Progenitor cell of endocrine pancreas (in vitro differentiated cells): ENCODE data around the gene DGCR8. TPM values are rescaled to one million over a fixed set of nuclear protein-coding genes. Genes with fewer than 3 reads are reported as not detected.

Experiments
- DNase-seq: peaks from one replicate; pipeline ENCODE4 v3.0.0; 2021; ENCODE audit warnings: low spot score; ENCODE audit not compliant: unreplicated experiment
- H3K27ac Mint-ChIP-seq: 2 replicates; pipeline ENCODE4 v1.8.0; 2021; ENCODE audit warnings: mild to moderate bottlenecking, moderate library complexity, mixed read lengths
- H3K27me3 Mint-ChIP-seq: 2 replicates; pipeline ENCODE4 v1.8.0; 2021; ENCODE audit warnings: mixed read lengths
- H3K36me3 Mint-ChIP-seq: 2 replicates; pipeline ENCODE4 v1.8.0; 2022; ENCODE audit warnings: mixed read lengths; ENCODE audit not compliant: insufficient read depth
- H3K4me1 Mint-ChIP-seq: 2 replicates; pipeline ENCODE4 v1.8.0; 2021; ENCODE audit warnings: low read depth, mixed read lengths
- H3K4me3 Mint-ChIP-seq: 2 replicates; pipeline ENCODE4 v1.8.0; 2021; ENCODE audit warnings: low read depth, mild to moderate bottlenecking, moderate library complexity, mixed read lengths
- H3K9me3 Mint-ChIP-seq: 2 replicates; pipeline ENCODE4 v1.8.0; 2021; ENCODE audit warnings: low read depth, mixed read lengths
- total RNA-seq: library from RNA; stranded (reverse); gene quantifications from 2 replicates; pipeline ENCODE4 v1.2.1, GENCODE V29; 2021
- TF ChIP-seq, protein P1 (sequence below): fragments of 200-600 bp; sonication (generic); IDR thresholded peaks from one replicate; pipeline ENCODE4 v1.5.0; 2021; ENCODE audit warnings: antibody characterized with exemption, mild to moderate bottlenecking; ENCODE audit not compliant: unreplicated experiment

The DGCR8 gene
- total RNA-seq, 1 donor from 2014 or later = 75.8 TPM

DNA sequence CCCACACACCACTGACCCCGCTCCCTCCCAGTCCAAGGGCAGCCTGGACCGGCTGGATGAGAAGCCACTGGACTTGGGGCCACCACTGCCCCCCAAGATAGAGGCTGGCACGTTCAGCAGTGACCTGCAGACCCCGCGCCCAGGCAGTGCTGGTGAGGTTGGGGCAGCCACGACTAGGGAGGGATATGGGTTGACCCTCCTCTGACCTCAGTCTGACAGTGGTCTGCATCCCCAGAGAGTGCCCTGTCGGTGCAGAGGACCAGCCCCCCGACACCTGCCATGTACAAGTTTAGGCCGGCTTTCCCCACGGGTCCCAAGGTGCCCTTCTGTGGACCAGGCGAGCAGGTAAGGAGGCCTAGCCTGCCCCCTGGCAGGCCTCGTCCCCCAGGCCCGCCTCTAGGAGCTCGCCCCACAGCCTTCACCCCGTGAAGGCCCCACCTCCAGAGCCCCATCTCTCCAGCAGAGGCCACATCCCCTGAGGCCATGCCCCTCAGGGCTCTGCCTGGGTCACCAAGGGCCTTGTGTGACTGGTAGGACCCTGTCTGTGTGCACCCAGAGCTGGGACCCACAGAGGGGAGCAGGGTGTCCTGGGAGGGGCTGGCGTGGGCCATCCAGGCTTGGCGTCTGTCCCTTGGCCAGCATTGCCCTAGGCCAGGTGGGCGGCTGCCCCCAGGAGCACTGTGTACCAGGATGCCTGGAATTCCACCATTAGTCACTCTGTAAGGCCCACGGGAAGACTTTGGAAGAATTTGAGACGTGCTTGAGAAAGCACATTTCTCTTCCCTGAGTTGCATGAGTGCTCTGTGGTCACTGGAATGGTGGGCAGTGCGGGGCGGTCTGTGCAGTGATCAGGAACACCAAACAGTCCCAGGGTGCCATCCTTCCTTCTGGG is 61.4 kb downstream of the DGCR8 start:
- Mint-ChIP-seq H3K27me3 (no peaks in the 10 kb centered on the region), H3K4me1 (no peaks in the 10 kb centered on the region), H3K9me3 (no peaks in the 10 kb centered on the region), H3K27ac (no peak overlapping the region), H3K4me3 (no peak overlapping the region), H3K36me3 (no peaks in the 10 kb centered on the region)
- DNase-seq = no peak
- TF ChIP-seq, protein P1, sequence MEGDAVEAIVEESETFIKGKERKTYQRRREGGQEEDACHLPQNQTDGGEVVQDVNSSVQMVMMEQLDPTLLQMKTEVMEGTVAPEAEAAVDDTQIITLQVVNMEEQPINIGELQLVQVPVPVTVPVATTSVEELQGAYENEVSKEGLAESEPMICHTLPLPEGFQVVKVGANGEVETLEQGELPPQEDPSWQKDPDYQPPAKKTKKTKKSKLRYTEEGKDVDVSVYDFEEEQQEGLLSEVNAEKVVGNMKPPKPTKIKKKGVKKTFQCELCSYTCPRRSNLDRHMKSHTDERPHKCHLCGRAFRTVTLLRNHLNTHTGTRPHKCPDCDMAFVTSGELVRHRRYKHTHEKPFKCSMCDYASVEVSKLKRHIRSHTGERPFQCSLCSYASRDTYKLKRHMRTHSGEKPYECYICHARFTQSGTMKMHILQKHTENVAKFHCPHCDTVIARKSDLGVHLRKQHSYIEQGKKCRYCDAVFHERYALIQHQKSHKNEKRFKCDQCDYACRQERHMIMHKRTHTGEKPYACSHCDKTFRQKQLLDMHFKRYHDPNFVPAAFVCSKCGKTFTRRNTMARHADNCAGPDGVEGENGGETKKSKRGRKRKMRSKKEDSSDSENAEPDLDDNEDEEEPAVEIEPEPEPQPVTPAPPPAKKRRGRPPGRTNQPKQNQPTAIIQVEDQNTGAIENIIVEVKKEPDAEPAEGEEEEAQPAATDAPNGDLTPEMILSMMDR = no peak

DNA sequence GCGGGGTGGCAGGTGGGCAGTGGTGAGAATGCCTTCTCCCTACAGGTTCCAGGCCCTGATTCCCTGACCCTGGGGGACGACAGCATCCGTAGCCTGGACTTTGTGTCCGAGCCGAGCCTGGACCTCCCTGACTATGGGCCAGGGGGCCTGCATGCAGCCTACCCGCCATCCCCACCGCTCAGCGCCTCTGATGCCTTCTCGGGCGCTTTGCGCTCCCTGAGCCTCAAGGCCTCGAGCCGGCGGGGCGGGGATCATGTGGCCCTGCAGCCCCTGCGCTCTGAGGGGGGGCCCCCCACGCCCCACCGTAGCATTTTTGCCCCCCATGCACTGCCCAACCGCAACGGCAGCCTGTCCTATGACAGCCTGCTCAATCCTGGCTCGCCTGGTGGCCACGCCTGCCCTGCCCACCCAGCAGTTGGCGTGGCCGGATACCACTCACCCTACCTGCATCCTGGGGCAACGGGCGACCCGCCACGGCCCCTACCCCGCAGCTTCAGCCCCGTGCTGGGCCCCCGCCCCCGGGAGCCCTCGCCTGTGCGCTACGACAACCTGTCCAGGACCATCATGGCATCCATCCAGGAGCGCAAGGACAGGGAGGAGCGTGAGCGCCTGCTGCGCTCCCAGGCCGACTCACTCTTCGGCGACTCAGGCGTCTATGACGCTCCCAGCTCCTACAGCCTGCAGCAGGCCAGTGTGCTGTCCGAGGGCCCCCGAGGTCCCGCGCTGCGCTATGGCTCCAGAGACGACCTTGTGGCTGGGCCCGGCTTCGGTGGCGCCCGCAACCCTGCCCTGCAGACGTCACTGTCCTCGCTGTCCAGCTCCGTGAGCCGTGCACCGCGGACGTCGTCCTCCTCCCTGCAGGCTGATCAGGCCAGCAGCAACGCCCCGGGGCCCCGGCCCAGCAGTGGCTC is 62.9 kb downstream of the DGCR8 start:
- H3K4me1 Mint-ChIP-seq = no peaks in the 10 kb centered on the region
- no peak overlapping the region for H3K27ac Mint-ChIP-seq
- no peaks in the 10 kb centered on the region for H3K9me3 Mint-ChIP-seq
- no peaks in the 10 kb centered on the region for H3K27me3 Mint-ChIP-seq
- no peak for DNase-seq
- no peaks in the 10 kb centered on the region for H3K36me3 Mint-ChIP-seq
- H3K4me3 Mint-ChIP-seq = no peak overlapping the region
- TF ChIP-seq, protein P1 = no peak

DNA sequence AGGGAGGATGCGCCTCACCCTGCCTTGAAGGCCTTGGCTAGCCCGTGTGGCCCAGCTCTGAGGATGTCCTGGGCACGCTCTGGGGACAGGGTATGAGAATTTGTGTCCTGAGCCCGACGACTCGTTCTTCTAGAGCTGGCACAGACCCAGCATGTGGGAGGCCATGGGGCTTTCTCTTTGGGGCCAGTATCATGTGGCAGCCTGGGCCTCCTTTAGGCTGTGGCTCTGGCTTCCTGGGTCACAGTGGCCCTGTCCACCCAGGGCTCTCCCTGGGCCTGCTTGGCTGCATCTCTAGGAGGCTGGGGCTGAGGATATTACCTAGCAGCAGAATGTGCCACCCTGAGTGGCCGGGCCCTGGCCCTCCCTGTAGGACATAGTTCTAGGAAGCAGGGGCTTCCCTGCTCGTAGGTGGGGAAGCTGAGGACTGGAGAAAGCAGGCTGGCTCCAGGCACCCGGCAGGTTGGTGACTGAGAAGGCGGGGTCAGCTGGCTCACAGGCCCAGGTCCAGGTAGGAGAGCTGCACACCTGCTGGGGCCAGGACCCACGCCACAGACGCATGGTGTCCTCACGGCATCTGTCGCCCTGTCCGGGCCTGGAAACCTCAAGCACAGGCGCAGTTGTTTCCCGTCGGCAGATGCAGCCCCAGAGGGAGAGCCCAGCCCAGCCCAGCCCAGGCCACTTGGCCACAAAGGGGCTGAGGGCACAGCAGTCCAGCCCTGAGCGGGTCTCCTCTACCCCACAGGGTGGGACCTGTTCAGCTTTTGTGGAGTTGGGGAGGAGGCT is 64.0 kb downstream of the DGCR8 start:
- DNase-seq = no peak
- H3K36me3 Mint-ChIP-seq = no peaks in the 10 kb centered on the region
- H3K27ac Mint-ChIP-seq = no peak overlapping the region
- TF ChIP-seq, protein P1 = no peak
- H3K9me3 Mint-ChIP-seq = no peaks in the 10 kb centered on the region
- no peak overlapping the region for H3K4me3 Mint-ChIP-seq
- no peaks in the 10 kb centered on the region for H3K4me1 Mint-ChIP-seq
- H3K27me3 Mint-ChIP-seq = no peaks in the 10 kb centered on the region

DNA sequence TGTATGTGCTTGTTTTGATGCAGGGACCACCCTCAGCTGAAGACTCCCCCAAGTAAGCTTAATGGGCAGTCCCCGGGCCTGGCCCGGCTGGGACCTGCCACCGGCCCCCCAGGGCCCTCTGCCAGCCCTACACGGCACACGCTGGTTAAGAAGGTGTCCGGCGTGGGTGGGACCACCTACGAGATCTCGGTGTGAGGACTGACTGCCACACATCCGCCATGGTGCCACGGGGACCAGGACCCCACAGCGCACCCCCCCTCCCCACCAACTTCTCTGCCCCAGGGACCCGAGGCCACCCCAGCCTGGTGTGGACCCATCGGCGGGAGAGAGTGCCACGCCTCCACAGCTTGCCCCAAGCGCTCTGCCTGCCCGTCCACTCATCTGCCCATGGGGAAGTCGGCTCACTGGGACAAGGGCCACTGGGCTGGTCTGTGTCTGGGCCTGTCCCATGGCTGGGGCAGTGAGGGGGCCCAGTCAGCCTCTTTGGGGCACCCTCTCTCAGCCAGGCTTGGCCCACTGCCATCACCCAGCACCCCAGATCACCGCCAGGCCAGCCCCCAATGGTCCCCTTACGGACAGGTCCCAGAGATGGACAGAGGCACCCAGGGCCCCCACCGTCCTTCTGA is 65.3 kb downstream of the DGCR8 start:
- no peaks in the 10 kb centered on the region for H3K9me3 Mint-ChIP-seq
- H3K36me3 Mint-ChIP-seq = no peaks in the 10 kb centered on the region
- no peak overlapping the region for H3K4me3 Mint-ChIP-seq
- no peak for DNase-seq
- H3K27me3 Mint-ChIP-seq = no peaks in the 10 kb centered on the region
- TF ChIP-seq, protein P1 = no peak
- H3K4me1 Mint-ChIP-seq = no peaks in the 10 kb centered on the region
- no peak overlapping the region for H3K27ac Mint-ChIP-seq
